ENCODE data around the gene RHBDL3. TPM values are rescaled to one million over a fixed set of nuclear protein-coding genes. Genes with fewer than 3 reads are reported as not detected.

RHBDL3 gene
- total RNA-seq, 1 donor from 2014 or later, result 1.2 TPM

DNA sequence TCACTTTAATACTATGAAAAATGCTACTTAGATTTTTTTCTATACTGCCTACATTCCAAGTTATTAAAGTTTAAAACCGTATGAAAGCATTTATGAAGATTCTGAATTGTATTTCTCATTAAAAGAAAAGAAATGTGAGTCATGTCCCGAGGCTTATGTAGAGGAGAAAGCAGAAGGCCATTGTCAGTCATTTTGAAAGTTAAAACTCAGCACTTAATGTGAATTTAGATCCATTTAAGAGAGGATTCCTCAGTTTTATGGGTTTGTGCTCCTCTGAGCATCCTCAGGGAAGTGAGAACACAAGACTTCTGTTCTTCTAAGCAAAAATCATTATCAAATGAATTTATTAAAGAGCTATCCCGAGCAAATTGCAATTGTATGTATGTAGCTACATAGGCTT, 64.5 kb downstream of the RHBDL3 start:
- TF ChIP-seq, protein P1, sequence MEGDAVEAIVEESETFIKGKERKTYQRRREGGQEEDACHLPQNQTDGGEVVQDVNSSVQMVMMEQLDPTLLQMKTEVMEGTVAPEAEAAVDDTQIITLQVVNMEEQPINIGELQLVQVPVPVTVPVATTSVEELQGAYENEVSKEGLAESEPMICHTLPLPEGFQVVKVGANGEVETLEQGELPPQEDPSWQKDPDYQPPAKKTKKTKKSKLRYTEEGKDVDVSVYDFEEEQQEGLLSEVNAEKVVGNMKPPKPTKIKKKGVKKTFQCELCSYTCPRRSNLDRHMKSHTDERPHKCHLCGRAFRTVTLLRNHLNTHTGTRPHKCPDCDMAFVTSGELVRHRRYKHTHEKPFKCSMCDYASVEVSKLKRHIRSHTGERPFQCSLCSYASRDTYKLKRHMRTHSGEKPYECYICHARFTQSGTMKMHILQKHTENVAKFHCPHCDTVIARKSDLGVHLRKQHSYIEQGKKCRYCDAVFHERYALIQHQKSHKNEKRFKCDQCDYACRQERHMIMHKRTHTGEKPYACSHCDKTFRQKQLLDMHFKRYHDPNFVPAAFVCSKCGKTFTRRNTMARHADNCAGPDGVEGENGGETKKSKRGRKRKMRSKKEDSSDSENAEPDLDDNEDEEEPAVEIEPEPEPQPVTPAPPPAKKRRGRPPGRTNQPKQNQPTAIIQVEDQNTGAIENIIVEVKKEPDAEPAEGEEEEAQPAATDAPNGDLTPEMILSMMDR (IDR thresholded peaks at IDR 0.05; ENCODE audit: unreplicated experiment), result no peak
- DNase-seq (ENCODE audit: low spot score in 2 of 2, unreplicated experiment in 2 of 2), result no peak
- Mint-ChIP-seq H3K27me3 (ENCODE audit: low read depth) (no peaks in the 10 kb centered on the region), H3K4me3 (no peak overlapping the region), H3K9me3 (no peaks in the 10 kb centered on the region), H3K27ac (no peak overlapping the region), H3K4me1 (peaks cover 2% of the 10 kb centered on the region), H3K36me3 (peaks cover 17% of the 10 kb centered on the region)

- Mint-ChIP-seq H3K27ac (no peak overlapping the region), H3K4me3 (no peak overlapping the region), H3K36me3 (peaks cover 23% of the 10 kb centered on the region), H3K27me3 (ENCODE audit: low read depth) (no peaks in the 10 kb centered on the region), H3K9me3 (no peaks in the 10 kb centered on the region), H3K4me1 (peaks cover 4% of the 10 kb centered on the region)
- TF ChIP-seq, protein P1 (IDR thresholded peaks at IDR 0.05; ENCODE audit: unreplicated experiment), result no peak
- no peak for DNase-seq (ENCODE audit: low spot score in 2 of 2, unreplicated experiment in 2 of 2)
Observed at GRCh38 chr17:32331243-32332040, 65.8 kb downstream of the RHBDL3 start.

DNA sequence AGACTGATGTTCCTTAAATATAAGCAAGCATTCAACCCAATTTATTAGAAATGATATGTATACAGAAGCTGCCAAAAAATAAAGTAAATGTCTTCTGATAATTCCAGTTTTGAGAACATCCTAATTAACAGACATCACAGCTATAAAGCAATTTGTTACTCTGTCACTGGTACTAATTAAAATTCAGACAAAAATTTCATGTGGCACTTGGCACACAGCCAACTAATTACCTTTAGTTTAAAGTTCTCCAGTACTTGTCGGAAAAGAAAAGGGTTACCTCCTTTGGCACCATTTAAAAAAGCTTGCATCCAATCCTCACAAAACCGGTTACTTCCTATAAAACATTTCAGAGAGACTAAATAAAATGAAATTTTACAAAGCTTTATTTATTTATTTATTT, 67.6 kb downstream of the RHBDL3 start:
- Mint-ChIP-seq H3K4me1 (peaks cover 4% of the 10 kb centered on the region), H3K36me3 (peaks cover 26% of the 10 kb centered on the region), H3K27ac (no peak overlapping the region), H3K4me3 (no peak overlapping the region), H3K9me3 (no peaks in the 10 kb centered on the region), H3K27me3 (ENCODE audit: low read depth) (no peaks in the 10 kb centered on the region)
- TF ChIP-seq, protein P1 (IDR thresholded peaks at IDR 0.05; ENCODE audit: unreplicated experiment), result no peak
- DNase-seq (ENCODE audit: low spot score in 2 of 2, unreplicated experiment in 2 of 2), result no peak

GRCh38 chr17:32335046-32335445, 69.4 kb downstream of the RHBDL3 start:
- Mint-ChIP-seq H3K36me3 (peaks cover 27% of the 10 kb centered on the region), H3K9me3 (no peaks in the 10 kb centered on the region), H3K4me1 (peaks cover 5% of the 10 kb centered on the region), H3K27me3 (ENCODE audit: low read depth) (no peaks in the 10 kb centered on the region), H3K27ac (no peak overlapping the region), H3K4me3 (no peak overlapping the region)
- no peak for DNase-seq (ENCODE audit: low spot score in 2 of 2, unreplicated experiment in 2 of 2)
- TF ChIP-seq, protein P1 (IDR thresholded peaks at IDR 0.05; ENCODE audit: unreplicated experiment), result no peak

DNA sequence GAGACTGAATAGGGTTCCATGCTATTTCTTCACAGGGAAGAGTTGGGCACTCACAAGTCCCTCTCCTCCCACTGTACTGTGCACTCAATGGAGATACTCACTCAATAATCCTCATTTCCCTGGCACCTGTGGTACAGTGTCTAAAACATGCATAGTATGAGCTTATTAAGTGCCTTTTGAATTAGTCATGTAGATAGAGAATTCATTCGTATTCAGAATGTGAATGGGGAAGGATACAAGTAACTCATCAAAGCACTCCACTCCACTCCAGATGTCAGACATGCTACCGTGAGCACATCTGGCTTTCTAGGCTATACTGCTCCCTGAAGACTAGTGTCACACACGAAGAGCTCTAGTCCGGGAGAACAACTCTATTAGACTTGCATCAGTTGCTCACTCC, 70.1 kb downstream of the RHBDL3 start:
- Mint-ChIP-seq H3K36me3 (peaks cover 28% of the 10 kb centered on the region), H3K27ac (no peak overlapping the region), H3K27me3 (ENCODE audit: low read depth) (no peaks in the 10 kb centered on the region), H3K4me3 (no peak overlapping the region), H3K9me3 (no peaks in the 10 kb centered on the region), H3K4me1 (peaks cover 6% of the 10 kb centered on the region)
- no peak for DNase-seq (ENCODE audit: low spot score in 2 of 2, unreplicated experiment in 2 of 2)
- TF ChIP-seq, protein P1 (IDR thresholded peaks at IDR 0.05; ENCODE audit: unreplicated experiment), result no peak
